Measurements from ENCODE around the gene ARHGEF38. TPM values are rescaled to one million over a fixed set of nuclear protein-coding genes. Genes with fewer than 3 reads are reported as not detected.

The ARHGEF38 gene
- total RNA-seq, 4 donors from 2014 or later: not detected

DNA sequence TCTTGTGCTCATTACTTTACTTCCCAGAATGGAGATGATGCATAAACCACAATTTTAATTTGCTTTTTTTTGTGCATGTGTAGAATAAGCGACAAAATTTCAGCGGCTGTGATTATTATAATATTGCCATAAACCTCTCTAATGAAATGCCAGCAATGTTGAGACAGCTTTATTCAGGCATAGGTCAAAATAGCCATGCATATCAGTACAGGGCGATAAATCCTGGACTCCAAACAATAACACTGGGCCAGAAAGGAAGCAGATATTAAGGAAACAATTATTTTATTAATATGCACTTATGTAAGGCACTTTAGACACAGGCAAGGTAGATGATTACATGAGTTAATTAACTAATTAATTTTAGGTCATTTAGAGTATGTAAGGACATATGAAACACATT lies 47.1 kb downstream of the ARHGEF38 start:
- Histone ChIP-seq H3K4me3 (no peak overlapping the region), H3K27ac (no peak overlapping the region), H3K27me3 (no peaks in the 10 kb centered on the region), H3K4me1 (no peaks in the 10 kb centered on the region), H3K9me3 (no peaks in the 10 kb centered on the region), H3K36me3 (no peaks in the 10 kb centered on the region)
- intact Hi-C loops (cut with DNase I; ENCODE audit: low total_unique reads) (no loop called here), in situ Hi-C loops (cut with MboI; ENCODE audit: low sequenced_read_pairs in 4 of 4) (no loop called here)
- ATAC-seq: no peak
- no peak for TF ChIP-seq POLR2A (IDR thresholded peaks at IDR 0.05)
- TF ChIP-seq, protein P1, sequence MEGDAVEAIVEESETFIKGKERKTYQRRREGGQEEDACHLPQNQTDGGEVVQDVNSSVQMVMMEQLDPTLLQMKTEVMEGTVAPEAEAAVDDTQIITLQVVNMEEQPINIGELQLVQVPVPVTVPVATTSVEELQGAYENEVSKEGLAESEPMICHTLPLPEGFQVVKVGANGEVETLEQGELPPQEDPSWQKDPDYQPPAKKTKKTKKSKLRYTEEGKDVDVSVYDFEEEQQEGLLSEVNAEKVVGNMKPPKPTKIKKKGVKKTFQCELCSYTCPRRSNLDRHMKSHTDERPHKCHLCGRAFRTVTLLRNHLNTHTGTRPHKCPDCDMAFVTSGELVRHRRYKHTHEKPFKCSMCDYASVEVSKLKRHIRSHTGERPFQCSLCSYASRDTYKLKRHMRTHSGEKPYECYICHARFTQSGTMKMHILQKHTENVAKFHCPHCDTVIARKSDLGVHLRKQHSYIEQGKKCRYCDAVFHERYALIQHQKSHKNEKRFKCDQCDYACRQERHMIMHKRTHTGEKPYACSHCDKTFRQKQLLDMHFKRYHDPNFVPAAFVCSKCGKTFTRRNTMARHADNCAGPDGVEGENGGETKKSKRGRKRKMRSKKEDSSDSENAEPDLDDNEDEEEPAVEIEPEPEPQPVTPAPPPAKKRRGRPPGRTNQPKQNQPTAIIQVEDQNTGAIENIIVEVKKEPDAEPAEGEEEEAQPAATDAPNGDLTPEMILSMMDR (IDR thresholded peaks at IDR 0.05 in 4 of 5, conservative IDR thresholded peaks at IDR 0.05 in 1 of 5): no peak
- no peak for DNase-seq

DNA sequence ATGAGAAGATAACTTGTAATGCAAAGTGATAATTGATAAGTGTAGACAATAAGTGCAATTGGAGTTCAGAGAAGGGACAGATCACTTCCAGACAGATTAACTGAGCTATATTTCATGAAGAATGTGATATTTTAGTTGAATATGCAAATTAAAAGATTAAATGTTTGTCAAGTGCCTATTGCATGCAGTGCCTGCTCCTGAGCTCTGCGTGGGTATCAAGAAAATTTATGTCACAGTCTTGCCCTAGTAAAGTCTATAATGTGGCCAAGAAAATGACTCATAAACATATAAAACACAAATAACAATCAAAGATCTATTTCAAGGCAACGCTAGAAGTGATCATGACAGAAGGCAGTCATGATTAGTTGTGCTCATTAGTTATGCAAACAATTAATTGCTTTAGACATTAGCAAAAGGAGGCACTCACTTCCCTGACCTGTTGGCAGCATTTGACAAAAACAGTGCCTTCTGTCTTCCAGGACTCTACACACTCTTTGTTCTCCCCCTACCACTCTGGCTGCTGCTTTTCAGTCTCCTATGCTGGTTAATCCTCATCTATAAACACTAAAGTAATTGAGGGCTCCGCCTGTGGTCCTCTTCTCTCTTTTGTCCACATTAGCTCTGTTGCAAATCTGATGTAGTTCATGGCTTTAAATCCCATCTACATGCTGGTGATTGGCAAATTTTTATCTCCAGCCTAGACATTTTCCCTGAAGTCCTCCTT lies 47.7 kb downstream of the ARHGEF38 start:
- Histone ChIP-seq H3K4me1 (no peaks in the 10 kb centered on the region), H3K36me3 (no peaks in the 10 kb centered on the region), H3K27me3 (no peaks in the 10 kb centered on the region), H3K9me3 (no peaks in the 10 kb centered on the region), H3K4me3 (no peak overlapping the region), H3K27ac (no peak overlapping the region)
- ATAC-seq (no peak), DNase-seq (no peak)
- no peak for TF ChIP-seq POLR2A (IDR thresholded peaks at IDR 0.05)
- TF ChIP-seq, protein P1 (IDR thresholded peaks at IDR 0.05 in 4 of 5, conservative IDR thresholded peaks at IDR 0.05 in 1 of 5): no peak
- intact Hi-C loops (cut with DNase I; ENCODE audit: low total_unique reads): no loop called here
- in situ Hi-C loops (cut with MboI; ENCODE audit: low sequenced_read_pairs in 4 of 4): no loop called here

DNA sequence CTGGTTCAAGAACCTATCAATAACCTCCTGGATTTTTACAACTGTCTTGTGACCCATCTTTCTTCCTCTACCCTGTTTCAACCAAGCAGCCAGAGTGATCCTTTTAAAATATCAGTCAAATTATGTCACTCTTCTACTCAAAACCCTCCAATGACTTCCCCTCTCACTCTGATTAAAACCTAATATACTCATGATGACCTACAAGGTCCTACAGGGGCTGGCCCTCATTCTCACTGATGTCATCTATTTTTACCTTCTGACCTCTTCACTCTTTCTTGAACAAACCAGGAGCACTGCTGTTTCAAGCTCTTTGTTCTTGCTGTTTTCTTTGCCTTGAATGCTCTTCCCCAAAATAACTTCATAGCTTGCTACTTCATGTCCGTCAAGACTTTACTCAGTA lies 48.5 kb downstream of the ARHGEF38 start:
- Histone ChIP-seq H3K9me3 (no peaks in the 10 kb centered on the region), H3K4me1 (no peaks in the 10 kb centered on the region), H3K27ac (no peak overlapping the region), H3K27me3 (no peaks in the 10 kb centered on the region), H3K36me3 (no peaks in the 10 kb centered on the region), H3K4me3 (no peak overlapping the region)
- in situ Hi-C loops (cut with MboI; ENCODE audit: low sequenced_read_pairs in 4 of 4): no loop called here
- intact Hi-C loops (cut with DNase I; ENCODE audit: low total_unique reads): no loop called here
- TF ChIP-seq, protein P1 (IDR thresholded peaks at IDR 0.05 in 4 of 5, conservative IDR thresholded peaks at IDR 0.05 in 1 of 5): no peak
- no peak for TF ChIP-seq POLR2A (IDR thresholded peaks at IDR 0.05)
- no peak for ATAC-seq
- no peak for DNase-seq

DNA sequence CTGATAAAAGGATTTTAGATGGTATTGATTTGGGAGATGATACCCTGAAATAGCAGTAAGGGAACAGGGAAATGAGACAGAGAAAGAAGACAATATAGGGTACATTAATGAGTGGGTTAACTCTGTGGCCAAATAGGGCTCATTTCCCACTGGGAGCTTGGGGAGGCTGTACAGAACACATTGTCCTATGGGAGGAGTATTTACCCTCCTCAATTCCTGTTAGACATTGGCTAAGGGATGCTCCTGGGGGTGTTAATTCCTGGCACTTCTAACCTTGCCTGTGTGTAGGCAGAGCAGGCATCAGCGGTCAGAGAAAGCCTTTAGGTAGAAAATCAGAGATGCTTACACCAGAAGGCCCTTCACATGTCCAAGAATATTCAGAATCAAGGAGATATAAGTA lies 49.0 kb downstream of the ARHGEF38 start:
- TF ChIP-seq, protein P1 (IDR thresholded peaks at IDR 0.05 in 4 of 5, conservative IDR thresholded peaks at IDR 0.05 in 1 of 5): no peak
- no peak for TF ChIP-seq POLR2A (IDR thresholded peaks at IDR 0.05)
- H3K9me3 ChIP-seq: no peaks in the 10 kb centered on the region
- H3K27ac ChIP-seq: no peak overlapping the region
- H3K36me3 ChIP-seq: no peaks in the 10 kb centered on the region
- no peaks in the 10 kb centered on the region for H3K4me1 ChIP-seq
- H3K27me3 ChIP-seq: no peaks in the 10 kb centered on the region
- no peak overlapping the region for H3K4me3 ChIP-seq
- intact Hi-C loops (cut with DNase I; ENCODE audit: low total_unique reads) (no loop called here), in situ Hi-C loops (cut with MboI; ENCODE audit: low sequenced_read_pairs in 4 of 4) (no loop called here)
- DNase-seq: no peak
- ATAC-seq: no peak

DNA sequence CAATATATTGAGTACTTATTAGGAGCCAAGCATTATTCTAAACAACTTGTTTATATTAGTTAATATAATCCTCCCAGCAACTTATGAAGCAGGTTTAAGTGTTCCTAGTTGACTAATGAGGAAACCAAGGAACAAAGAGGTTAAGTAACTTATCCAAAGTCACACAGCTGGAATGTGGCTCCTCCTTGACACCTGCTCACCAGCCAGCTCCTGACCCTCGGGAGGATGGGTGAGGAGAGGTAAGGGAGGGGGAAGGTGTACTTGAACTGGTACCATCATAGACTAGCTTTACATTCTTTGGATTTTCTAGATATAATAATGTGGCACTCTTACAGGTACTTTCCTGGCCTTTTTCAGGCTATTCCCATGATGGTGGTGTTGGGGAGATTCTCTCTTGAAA lies 50.7 kb downstream of the ARHGEF38 start:
- in situ Hi-C loops (cut with MboI; ENCODE audit: low sequenced_read_pairs in 4 of 4): no loop called here
- H3K27ac ChIP-seq: no peak overlapping the region
- no peak overlapping the region for H3K4me3 ChIP-seq
- H3K4me1 ChIP-seq: no peaks in the 10 kb centered on the region
- ATAC-seq (no peak), DNase-seq (no peak)
- TF ChIP-seq POLR2A (IDR thresholded peaks at IDR 0.05): no peak
- TF ChIP-seq, protein P1 (IDR thresholded peaks at IDR 0.05 in 4 of 5, conservative IDR thresholded peaks at IDR 0.05 in 1 of 5): no peak
- no peaks in the 10 kb centered on the region for H3K27me3 ChIP-seq
- H3K9me3 ChIP-seq: no peaks in the 10 kb centered on the region
- no peaks in the 10 kb centered on the region for H3K36me3 ChIP-seq
- intact Hi-C loops (cut with DNase I; ENCODE audit: low total_unique reads): no loop called here

All from gastrocnemius medialis (tissue), 4 donors.